ENCODE results near the gene DLEU7. TPM values are rescaled to one million over a fixed set of nuclear protein-coding genes. Genes with fewer than 3 reads are reported as not detected.

DLEU7 gene
- total RNA-seq, 3 donors from 2014 or later (not counting 1 experiment from before 2014, with no cell fraction given): 0.20 TPM; not detected in 2

DNA sequence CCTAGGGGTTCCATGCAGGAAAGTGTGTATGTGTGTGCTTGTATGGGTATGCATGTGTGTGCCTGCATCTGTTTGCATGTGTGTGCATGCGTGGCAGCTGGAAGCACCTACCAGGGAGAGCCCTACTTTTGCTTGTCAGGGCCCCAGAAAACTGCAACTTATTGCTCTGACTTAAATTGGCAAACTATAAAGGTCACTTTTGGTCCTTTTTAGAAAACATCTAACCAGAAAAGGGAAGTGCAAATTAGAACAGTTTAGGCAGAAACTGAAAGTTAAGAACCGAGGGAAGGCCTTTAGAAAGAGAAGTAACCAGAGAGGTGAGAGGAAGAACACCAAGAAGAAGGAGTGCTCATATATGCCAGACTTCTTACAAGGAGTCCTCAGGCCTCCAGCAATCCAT is 32.5 kb downstream of the DLEU7 start:
- DNase-seq (no peak), ATAC-seq (no peak)
- TF ChIP-seq, protein P1, sequence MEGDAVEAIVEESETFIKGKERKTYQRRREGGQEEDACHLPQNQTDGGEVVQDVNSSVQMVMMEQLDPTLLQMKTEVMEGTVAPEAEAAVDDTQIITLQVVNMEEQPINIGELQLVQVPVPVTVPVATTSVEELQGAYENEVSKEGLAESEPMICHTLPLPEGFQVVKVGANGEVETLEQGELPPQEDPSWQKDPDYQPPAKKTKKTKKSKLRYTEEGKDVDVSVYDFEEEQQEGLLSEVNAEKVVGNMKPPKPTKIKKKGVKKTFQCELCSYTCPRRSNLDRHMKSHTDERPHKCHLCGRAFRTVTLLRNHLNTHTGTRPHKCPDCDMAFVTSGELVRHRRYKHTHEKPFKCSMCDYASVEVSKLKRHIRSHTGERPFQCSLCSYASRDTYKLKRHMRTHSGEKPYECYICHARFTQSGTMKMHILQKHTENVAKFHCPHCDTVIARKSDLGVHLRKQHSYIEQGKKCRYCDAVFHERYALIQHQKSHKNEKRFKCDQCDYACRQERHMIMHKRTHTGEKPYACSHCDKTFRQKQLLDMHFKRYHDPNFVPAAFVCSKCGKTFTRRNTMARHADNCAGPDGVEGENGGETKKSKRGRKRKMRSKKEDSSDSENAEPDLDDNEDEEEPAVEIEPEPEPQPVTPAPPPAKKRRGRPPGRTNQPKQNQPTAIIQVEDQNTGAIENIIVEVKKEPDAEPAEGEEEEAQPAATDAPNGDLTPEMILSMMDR (IDR thresholded peaks at IDR 0.05): no peak
- no peak overlapping the region for H3K4me3 ChIP-seq (ENCODE audit: low read length)
- no peaks in the 10 kb centered on the region for H3K27me3 ChIP-seq (ENCODE audit: control insufficient read depth, insufficient read depth, low read length)
- intact Hi-C loops (cut with micrococcal nuclease): no loop called here
- peaks cover 8% of the 10 kb centered on the region for H3K4me1 ChIP-seq (ENCODE audit: control insufficient read depth, insufficient read depth, low read length)
- H3K9me3 Mint-ChIP-seq: no peaks in the 10 kb centered on the region
- no peaks in the 10 kb centered on the region for H3K36me3 Mint-ChIP-seq
- WGBS (ENCODE audit: insufficient coverage): 28% methylated on average over 2 of the region's 2 CpGs
- H3K4me1 Mint-ChIP-seq: peaks cover 0 to 5% of the 10 kb centered on the region in 2 donors
- no peaks in the 10 kb centered on the region for H3K36me3 ChIP-seq (ENCODE audit: control insufficient read depth, insufficient read depth, low read length)
- H3K27ac ChIP-seq (ENCODE audit: low read length): no peak overlapping the region
- no peaks in the 10 kb centered on the region for H3K9me3 ChIP-seq (ENCODE audit: control insufficient read depth, insufficient read depth, low read length)
- no peaks in the 10 kb centered on the region for H3K27me3 Mint-ChIP-seq (ENCODE audit: low read depth in 2 of 2)
- H3K27ac Mint-ChIP-seq: no peak overlapping the region
- no peak overlapping the region for H3K4me3 Mint-ChIP-seq

DNA sequence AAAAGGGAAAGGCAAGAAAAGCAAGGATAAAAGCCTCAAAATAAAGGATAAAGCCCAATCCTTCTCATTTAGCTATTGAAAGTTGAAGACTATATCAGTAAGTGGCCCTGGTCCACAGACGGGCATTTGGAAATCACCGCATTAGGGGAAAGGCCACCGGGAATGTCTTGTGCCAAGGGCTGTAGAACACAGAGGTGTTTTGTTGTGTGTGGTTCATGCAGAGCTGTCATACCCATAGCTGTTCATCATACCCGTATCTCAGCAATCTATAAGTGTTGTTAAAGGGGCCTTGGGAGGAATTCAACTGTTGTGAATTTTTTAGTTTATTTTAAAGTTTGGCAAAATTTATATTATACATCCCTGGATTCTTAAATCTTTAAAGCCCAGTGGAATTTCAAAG is 33.0 kb downstream of the DLEU7 start:
- H3K4me1 ChIP-seq (ENCODE audit: control insufficient read depth, insufficient read depth, low read length): peaks cover 8% of the 10 kb centered on the region
- H3K27me3 ChIP-seq (ENCODE audit: control insufficient read depth, insufficient read depth, low read length): no peaks in the 10 kb centered on the region
- H3K4me3 Mint-ChIP-seq: no peak overlapping the region
- no peak overlapping the region for H3K27ac Mint-ChIP-seq
- ATAC-seq: no peak
- no peaks in the 10 kb centered on the region for H3K36me3 ChIP-seq (ENCODE audit: control insufficient read depth, insufficient read depth, low read length)
- H3K27me3 Mint-ChIP-seq (ENCODE audit: low read depth in 2 of 2): no peaks in the 10 kb centered on the region
- no peak overlapping the region for H3K4me3 ChIP-seq (ENCODE audit: low read length)
- DNase-seq: no peak
- intact Hi-C loops (cut with micrococcal nuclease): no loop called here
- 87% methylated on average over 3 of the region's 4 CpGs for WGBS (ENCODE audit: insufficient coverage)
- peaks cover 4% of the 10 kb centered on the region for H3K36me3 Mint-ChIP-seq
- no peaks in the 10 kb centered on the region for H3K9me3 ChIP-seq (ENCODE audit: control insufficient read depth, insufficient read depth, low read length)
- H3K9me3 Mint-ChIP-seq: peaks cover 1 to 2% of the 10 kb centered on the region in 2 donors
- TF ChIP-seq, protein P1 (IDR thresholded peaks at IDR 0.05): no peak
- peaks cover 0 to 5% of the 10 kb centered on the region in 2 donors for H3K4me1 Mint-ChIP-seq
- no peak overlapping the region for H3K27ac ChIP-seq (ENCODE audit: low read length)

DNA sequence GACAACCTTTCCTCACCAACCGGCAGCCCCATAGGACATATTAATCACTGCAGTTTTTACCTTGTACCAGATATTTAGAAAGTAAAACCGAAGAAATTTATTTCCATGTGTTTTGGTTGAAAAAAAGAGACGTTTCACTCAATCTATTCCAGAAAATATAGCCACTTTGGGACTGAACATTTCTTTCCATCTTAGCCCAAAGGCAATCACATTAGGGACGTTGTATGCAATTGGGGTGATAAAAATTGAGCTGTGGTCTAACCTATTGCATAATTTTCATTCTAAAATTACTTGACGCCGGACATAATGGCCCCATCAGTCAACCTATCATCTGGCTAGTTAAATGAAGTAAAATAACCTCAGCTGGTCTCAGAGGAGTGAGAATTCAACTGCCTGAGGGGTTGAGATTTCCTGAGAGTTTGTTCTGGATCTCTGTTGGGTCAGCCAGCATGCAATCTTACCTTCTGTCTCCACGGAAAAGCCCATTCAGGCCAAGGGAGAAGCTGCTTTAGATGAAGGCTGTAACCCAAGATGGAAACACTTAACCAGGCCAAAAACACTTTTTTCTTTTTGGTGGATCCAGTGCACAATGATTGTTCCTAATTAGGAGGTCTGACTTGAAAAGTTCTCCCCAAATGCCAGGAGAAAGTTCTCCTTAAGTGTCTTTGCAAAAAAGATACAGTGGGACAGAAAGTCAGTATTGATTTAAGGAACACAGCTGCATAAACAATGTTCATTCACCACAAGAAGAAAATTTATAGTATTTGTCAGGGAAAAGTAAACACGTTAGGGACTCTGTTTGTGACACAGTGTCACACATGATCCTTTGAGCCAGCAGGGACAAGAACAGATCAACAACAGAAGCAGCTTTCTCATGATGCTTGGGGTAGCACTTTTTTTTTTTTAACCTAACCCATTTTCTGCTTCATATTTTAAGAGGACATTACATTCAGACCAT is 34.1 kb downstream of the DLEU7 start:
- Histone ChIP-seq H3K9me3 (ENCODE audit: control insufficient read depth, insufficient read depth, low read length) (no peaks in the 10 kb centered on the region), H3K36me3 (ENCODE audit: control insufficient read depth, insufficient read depth, low read length) (no peaks in the 10 kb centered on the region), H3K4me3 (ENCODE audit: low read length) (no peak overlapping the region), H3K27ac (ENCODE audit: low read length) (no peak overlapping the region), H3K4me1 (ENCODE audit: control insufficient read depth, insufficient read depth, low read length) (peaks cover 8% of the 10 kb centered on the region), H3K27me3 (ENCODE audit: control insufficient read depth, insufficient read depth, low read length) (no peaks in the 10 kb centered on the region)
- WGBS (ENCODE audit: insufficient coverage): 79% methylated on average over 5 of the region's 8 CpGs
- no peak overlapping the region for H3K4me3 Mint-ChIP-seq
- H3K9me3 Mint-ChIP-seq: peaks cover 2 to 3% of the 10 kb centered on the region in 2 donors
- ATAC-seq (no peak), DNase-seq (no peak)
- peaks cover 7% of the 10 kb centered on the region for H3K36me3 Mint-ChIP-seq
- no peaks in the 10 kb centered on the region for H3K27me3 Mint-ChIP-seq (ENCODE audit: low read depth in 2 of 2)
- TF ChIP-seq, protein P1 (IDR thresholded peaks at IDR 0.05): no peak
- H3K4me1 Mint-ChIP-seq: peaks cover 0 to 5% of the 10 kb centered on the region in 2 donors
- intact Hi-C loops (cut with micrococcal nuclease): loop anchor here (10.0 kb wide), 1 partner anchor 255 kb away; no protein-coding TSS in a partner anchor
- H3K27ac Mint-ChIP-seq: no peak overlapping the region

All from natural killer cell (primary cell).